Activated T-helper 1 cell treated with anti-CD3 and anti-CD28 coated beads, Interleukin-12 subunit alpha, Interleukin-12 subunit beta, Interleukin-2, Interleukin-4 antibody, amounts not matched to agents 30 ng/mL and 10 ng/mL and 1 ng/mL, durations not matched to agents 14 hours and 24 hours and 36 hours (primary cell): ENCODE results near the gene MICU2. TPM values are rescaled to one million over a fixed set of nuclear protein-coding genes. Genes with fewer than 3 reads are reported as not detected.
"Not testable (repeated sequence)": the region's sequence is repeated elsewhere in the genome, so short reads cannot be mapped to it uniquely, and the experiment has no call there.

Experiments used
- DNase-seq: peaks from one replicate; pipeline ENCODE4 v3.0.0; 2021; ENCODE audit warnings: low spot score
- H3K27ac Mint-ChIP-seq: one replicate; pipeline ENCODE4 v1.8.0; 2021; ENCODE audit warnings: mild to moderate bottlenecking, mixed read lengths
- H3K27me3 Mint-ChIP-seq: one replicate; pipeline ENCODE4 v1.8.0; 2022; ENCODE audit warnings: mild to moderate bottlenecking, moderate library complexity, mixed read lengths; ENCODE audit not compliant: insufficient read depth
- H3K36me3 Mint-ChIP-seq: one replicate; pipeline ENCODE4 v1.8.0; 2021; ENCODE audit warnings: low read depth, mixed read lengths
- H3K4me1 Mint-ChIP-seq: one replicate; pipeline ENCODE4 v1.8.0; 2021; ENCODE audit warnings: low read depth, mixed read lengths
- H3K4me3 Mint-ChIP-seq: one replicate; pipeline ENCODE4 v1.8.0; 2021; ENCODE audit warnings: mild to moderate bottlenecking, moderate library complexity, mixed read lengths
- H3K9me3 Mint-ChIP-seq: one replicate; pipeline ENCODE4 v1.8.0; 2021; ENCODE audit warnings: mixed read lengths
- intact Hi-C: fragments of 100-400 bp; cut with micrococcal nuclease; formaldehyde crosslinking; loops from one replicate; pipeline ENCODE4 v1.15.1; 2024
- total RNA-seq: library from RNA; stranded (reverse); gene quantifications from 2 replicates; pipeline ENCODE4 v1.2.3, GENCODE V29; 2022

Gene MICU2
- total RNA-seq, 1 donor from 2014 or later = 32.5 TPM

DNA sequence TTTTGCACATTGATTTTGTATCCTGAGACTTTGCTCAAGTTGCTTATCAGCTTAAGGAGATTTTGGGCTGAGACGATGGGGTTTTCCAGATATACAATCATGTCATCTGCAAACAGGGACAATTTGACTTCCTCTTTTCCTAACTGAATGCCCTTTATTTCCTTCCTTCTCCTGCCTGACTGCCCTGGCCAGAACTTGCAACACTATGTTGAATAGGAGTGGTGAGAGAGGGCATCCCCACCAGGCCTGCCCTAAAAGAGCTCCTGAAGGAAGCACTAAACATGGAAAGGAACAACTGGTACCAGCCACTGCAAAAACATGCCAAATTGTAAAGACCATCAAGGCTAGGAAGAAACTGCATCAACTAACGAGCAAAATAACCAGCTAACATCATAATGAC lies 50.7 kb downstream of the MICU2 start:
- H3K9me3 Mint-ChIP-seq, H3K27ac Mint-ChIP-seq, H3K27me3 Mint-ChIP-seq, intact Hi-C loops, DNase-seq, H3K4me1 Mint-ChIP-seq, H3K4me3 Mint-ChIP-seq: not testable (repeated sequence)
- H3K36me3 Mint-ChIP-seq = peaks cover 21% of the 10 kb centered on the region

DNA sequence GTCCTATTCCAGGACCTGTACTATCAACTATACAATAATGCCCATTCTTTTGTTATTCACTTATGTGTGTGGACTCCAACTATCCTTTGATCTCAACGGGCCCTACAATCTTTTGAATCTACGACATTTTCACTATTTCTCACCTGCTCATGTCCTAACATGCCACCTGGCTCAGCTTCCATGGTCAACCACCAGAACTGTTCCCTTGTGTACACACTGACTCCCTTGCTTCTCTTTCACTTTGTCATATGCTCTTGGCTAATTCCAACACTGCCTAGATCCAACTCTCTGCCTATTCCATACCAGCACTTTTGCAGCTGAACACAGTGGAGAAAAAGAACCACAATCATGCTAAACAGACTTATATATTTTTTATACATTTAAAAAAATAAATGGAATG lies 53.1 kb downstream of the MICU2 start:
- H3K4me3 Mint-ChIP-seq = no peak overlapping the region
- no peaks in the 10 kb centered on the region for H3K4me1 Mint-ChIP-seq
- peaks cover 17% of the 10 kb centered on the region for H3K36me3 Mint-ChIP-seq
- H3K27me3 Mint-ChIP-seq = no peaks in the 10 kb centered on the region
- no peak overlapping the region for H3K27ac Mint-ChIP-seq
- peaks cover 4% of the 10 kb centered on the region for H3K9me3 Mint-ChIP-seq
- intact Hi-C loops = no loop called here
- DNase-seq = no peak

DNA sequence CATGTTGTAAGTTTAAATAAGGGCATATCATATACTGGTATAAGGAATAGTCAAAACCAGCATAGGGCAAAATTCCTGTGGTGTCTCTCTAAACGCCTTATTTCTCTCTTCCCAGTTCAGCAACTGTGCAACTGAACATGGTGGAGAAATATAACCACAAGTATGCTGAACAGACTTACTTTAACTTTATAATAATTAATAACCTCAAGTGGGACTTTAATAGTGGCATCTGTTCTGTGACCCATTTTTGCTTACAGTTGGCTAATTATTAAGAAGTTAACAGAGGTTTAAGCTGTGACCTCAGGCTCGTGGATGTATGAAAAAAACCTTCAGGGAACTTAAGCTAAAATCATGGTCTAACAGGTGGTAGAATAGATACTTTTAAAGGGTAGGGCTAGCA lies 54.3 kb downstream of the MICU2 start:
- DNase-seq = no peak
- no peak overlapping the region for H3K27ac Mint-ChIP-seq
- H3K4me1 Mint-ChIP-seq = no peaks in the 10 kb centered on the region
- H3K4me3 Mint-ChIP-seq = no peak overlapping the region
- H3K9me3 Mint-ChIP-seq = peaks cover 4% of the 10 kb centered on the region
- H3K36me3 Mint-ChIP-seq = peaks cover 14% of the 10 kb centered on the region
- H3K27me3 Mint-ChIP-seq = no peaks in the 10 kb centered on the region
- intact Hi-C loops = no loop called here

DNA sequence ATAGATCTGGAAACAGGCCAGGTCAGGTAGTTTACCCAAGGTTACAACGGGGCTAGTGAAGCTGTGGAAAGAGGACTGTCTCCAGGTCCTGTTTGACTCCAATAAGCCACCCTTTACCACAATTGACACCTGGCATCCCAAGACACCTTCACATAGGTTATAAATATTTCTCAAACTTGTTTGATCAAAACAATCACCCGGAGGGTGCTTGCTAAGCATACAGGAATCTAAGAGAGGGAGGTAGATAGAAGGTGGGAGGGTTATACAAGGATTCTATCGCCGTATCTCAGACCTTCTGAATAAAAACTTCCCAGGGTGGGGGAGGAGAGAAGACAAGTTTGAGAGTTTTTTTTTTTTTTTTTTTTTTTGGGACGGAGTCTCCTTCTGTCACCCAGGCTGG lies 55.4 kb downstream of the MICU2 start:
- no peak for DNase-seq
- intact Hi-C loops = no loop called here
- H3K4me1 Mint-ChIP-seq = no peaks in the 10 kb centered on the region

DNA sequence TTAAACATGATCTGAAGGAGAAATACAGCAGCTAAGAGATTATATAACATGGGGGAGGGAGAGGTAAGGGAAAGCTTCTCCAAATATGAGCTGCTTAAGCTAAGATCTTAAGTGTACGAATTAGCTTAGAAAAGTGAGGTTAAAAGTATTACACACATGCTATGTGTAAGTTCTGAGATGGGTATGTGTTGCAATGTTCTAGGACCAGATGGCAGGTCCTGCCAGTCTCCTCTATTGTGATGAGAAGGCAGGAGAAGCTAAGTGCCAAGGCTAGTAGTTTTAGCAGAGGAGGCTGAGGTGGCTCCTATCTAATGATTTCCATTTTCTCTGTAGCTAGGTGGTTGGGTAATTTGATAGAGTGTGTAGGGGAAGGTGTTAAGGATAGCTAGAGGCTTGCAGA lies 57.6 kb downstream of the MICU2 start:
- DNase-seq = no peak
- Mint-ChIP-seq H3K9me3 (no peaks in the 10 kb centered on the region), H3K4me3 (no peak overlapping the region), H3K27ac (no peak overlapping the region), H3K27me3 (no peaks in the 10 kb centered on the region), H3K4me1 (no peaks in the 10 kb centered on the region), H3K36me3 (peaks cover 3% of the 10 kb centered on the region)
- intact Hi-C loops = no loop called here

More for the DNA sequence above, 55.4 kb downstream of the MICU2 start:
- Mint-ChIP-seq H3K4me3 (no peak overlapping the region), H3K27ac (no peak overlapping the region), H3K9me3 (peaks cover 4% of the 10 kb centered on the region), H3K27me3 (no peaks in the 10 kb centered on the region), H3K36me3 (peaks cover 13% of the 10 kb centered on the region)

DNA sequence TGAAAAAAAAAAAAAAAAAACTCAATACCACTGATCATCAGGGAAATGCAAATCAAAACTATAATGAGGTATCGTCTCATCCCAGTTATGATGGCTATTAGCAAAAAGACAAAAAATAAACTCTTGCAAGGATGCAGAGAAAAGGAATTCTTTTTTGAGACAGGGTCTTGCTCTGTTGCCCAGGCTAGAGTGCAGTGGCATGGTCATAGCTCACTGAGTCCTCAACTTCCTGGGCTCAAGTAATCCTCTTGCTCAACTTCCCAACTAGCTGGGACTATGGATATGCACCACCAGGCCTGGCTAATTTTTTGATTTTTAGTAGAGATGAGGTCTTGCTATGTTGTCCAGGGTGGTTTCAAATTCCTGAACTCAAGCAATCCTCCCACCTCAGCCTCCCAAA lies 59.5 kb downstream of the MICU2 start:
- H3K4me1 Mint-ChIP-seq = no peaks in the 10 kb centered on the region
- no peaks in the 10 kb centered on the region for H3K27me3 Mint-ChIP-seq
- no peak overlapping the region for H3K4me3 Mint-ChIP-seq
- no peaks in the 10 kb centered on the region for H3K9me3 Mint-ChIP-seq
- intact Hi-C loops = no loop called here
- H3K36me3 Mint-ChIP-seq = peaks cover 3% of the 10 kb centered on the region
- no peak overlapping the region for H3K27ac Mint-ChIP-seq
- DNase-seq = no peak

DNA sequence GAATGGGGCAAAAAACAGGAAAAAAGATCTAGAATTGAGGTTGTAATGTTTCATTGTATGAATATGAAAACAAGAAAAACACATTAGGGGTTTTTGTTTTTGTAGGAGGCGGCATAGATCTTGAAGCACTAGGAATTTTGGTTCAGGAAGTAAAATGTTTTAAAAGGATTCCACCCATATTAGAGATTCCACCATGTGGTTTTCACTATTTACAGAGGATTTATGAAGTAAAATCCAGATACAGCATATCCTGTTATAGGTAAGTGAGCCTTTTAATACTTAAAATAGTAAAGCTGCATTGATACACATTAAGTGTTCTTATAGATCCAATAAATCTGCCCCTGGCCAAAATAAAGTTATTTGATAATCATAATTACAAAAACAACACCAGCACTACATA lies 61.4 kb downstream of the MICU2 start:
- H3K4me1 Mint-ChIP-seq = no peaks in the 10 kb centered on the region

DNA sequence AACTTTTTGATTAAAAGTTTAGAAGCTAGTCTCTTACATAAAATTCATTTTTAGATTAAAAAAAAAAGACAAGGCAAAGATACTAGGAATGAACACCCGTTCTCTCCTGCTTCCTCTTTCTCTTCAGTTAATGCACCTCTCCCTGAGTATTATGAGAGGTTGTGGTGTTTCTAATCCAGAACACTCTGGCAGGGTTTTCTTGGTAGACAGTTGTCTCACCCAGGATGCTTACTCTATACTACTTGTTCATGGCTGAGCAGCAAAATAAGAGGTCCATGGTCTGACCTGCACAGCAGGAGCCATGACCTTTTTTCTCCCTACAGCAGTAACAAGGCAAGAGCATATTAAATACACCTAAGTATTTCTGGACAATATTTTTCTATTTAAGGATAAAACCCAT lies 62.0 kb downstream of the MICU2 start:
- intact Hi-C loops = no loop called here
- Mint-ChIP-seq H3K4me3 (no peak overlapping the region), H3K27ac (no peak overlapping the region), H3K27me3 (no peaks in the 10 kb centered on the region), H3K36me3 (peaks cover 9% of the 10 kb centered on the region), H3K4me1 (no peaks in the 10 kb centered on the region), H3K9me3 (no peaks in the 10 kb centered on the region)
- DNase-seq = no peak

More for the DNA sequence above, 61.4 kb downstream of the MICU2 start:
- Mint-ChIP-seq H3K27ac (no peak overlapping the region), H3K36me3 (peaks cover 6% of the 10 kb centered on the region), H3K27me3 (no peaks in the 10 kb centered on the region), H3K9me3 (no peaks in the 10 kb centered on the region), H3K4me3 (no peak overlapping the region)
- DNase-seq = no peak
- intact Hi-C loops = no loop called here

DNA sequence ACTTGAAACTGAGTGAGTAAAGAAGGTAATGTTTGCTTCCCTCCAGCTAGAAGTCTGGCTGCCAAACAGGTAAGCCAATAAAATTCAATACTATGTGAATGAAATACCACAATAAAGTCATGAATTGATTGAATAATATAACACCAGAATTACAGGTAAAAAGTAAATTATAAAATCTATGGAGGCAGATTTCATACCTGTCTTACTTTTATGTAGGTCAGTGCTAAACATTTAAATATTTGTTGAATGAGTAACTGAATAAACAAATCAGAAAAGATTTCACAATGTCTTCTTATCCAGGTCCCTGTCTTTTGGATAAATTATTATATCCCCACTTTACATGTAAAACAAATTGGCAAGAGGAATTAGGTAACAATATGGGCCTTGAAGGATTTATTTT lies 62.7 kb downstream of the MICU2 start:
- H3K4me1 Mint-ChIP-seq = no peaks in the 10 kb centered on the region
- no peak overlapping the region for H3K4me3 Mint-ChIP-seq
- H3K9me3 Mint-ChIP-seq = no peaks in the 10 kb centered on the region
- peaks cover 11% of the 10 kb centered on the region for H3K36me3 Mint-ChIP-seq
- H3K27me3 Mint-ChIP-seq = no peaks in the 10 kb centered on the region
- no peak for DNase-seq
- no peak overlapping the region for H3K27ac Mint-ChIP-seq
- intact Hi-C loops = no loop called here

DNA sequence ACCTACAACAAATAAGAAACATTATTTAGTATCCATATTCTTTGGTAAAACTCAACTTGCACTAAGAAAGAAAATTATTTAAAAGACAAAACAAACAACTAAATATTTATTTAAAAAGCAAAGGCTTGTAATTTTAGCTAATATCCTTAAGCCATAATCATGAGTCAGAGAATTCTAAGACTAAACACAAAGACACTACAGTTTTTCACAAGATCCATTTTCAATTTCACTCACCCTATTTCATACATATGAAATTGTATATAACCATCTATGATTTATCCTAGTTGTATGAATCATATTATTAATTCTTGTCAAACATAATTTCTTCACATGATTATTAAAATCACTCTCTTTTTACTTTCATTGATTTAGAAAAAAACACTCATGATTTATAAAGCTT lies 64.3 kb downstream of the MICU2 start:
- no peak for DNase-seq
- Mint-ChIP-seq H3K4me3 (no peak overlapping the region), H3K27me3 (no peaks in the 10 kb centered on the region), H3K9me3 (no peaks in the 10 kb centered on the region), H3K4me1 (no peaks in the 10 kb centered on the region), H3K27ac (no peak overlapping the region), H3K36me3 (peaks cover 11% of the 10 kb centered on the region)
- intact Hi-C loops = no loop called here

DNA sequence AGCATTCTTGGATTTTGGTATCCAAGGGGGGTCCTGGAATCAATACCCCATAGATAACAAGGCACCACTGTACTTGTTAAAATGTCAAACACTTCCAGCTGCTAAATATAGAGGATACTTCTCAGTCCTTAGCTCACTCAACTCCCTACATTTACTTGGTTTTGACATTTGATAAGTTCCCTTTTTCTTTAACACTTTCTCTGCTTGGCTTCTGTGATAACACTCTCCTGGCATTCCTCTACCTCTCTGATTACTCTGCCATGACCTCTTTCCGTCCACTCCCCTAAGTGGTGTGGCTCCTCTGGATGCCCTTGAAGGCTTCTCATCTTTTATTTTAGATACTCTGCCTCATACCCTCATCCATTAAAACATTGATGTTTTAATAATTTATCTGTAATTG lies 65.2 kb downstream of the MICU2 start:
- intact Hi-C loops = no loop called here
- Mint-ChIP-seq H3K4me1 (no peaks in the 10 kb centered on the region), H3K27me3 (no peaks in the 10 kb centered on the region), H3K27ac (no peak overlapping the region), H3K36me3 (peaks cover 9% of the 10 kb centered on the region), H3K4me3 (no peak overlapping the region), H3K9me3 (no peaks in the 10 kb centered on the region)
- no peak for DNase-seq

DNA sequence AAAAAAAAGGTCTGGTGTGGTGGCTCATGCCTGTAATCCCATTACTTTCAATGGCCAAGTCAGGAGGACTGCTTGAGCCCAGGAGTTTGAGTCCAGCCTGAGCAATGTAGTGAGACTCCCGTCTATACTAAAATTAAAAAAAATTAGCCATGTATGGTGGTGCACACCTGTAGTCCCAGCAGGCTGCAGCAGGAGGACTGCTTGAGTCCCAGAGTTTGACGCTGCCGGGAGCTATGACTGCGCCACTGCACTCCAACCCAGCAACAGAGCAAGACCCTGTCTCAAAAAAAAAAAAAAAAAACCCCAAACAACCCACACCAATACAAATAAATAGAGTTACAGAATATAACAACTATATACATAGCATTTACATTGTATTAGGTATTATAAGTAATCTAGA lies 65.7 kb downstream of the MICU2 start:
- no peak overlapping the region for H3K27ac Mint-ChIP-seq
- DNase-seq = no peak

DNA sequence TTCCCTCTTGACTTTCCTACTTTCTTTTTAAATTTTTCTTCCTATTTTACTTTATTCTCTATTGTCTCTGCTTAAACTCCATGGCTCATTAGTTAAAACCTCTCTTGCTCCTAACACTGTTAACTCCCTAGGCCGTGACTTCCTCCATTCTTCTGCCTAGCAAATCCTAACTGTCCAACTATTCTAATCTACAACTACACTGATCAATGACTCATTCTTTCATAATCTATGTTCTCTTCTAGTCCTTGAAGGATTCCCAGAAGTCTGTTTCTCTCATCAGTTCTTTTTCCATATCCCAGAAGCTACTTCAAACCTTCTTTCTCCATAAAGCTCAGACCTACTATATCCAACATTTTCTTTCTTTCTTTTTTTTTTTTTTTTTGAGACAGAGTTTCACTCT lies 66.9 kb downstream of the MICU2 start:
- no peaks in the 10 kb centered on the region for H3K9me3 Mint-ChIP-seq
- no peak overlapping the region for H3K4me3 Mint-ChIP-seq
- intact Hi-C loops = no loop called here
- no peak for DNase-seq
- peaks cover 9% of the 10 kb centered on the region for H3K36me3 Mint-ChIP-seq
- no peaks in the 10 kb centered on the region for H3K4me1 Mint-ChIP-seq
- no peak overlapping the region for H3K27ac Mint-ChIP-seq
- no peaks in the 10 kb centered on the region for H3K27me3 Mint-ChIP-seq

More for the DNA sequence above, 65.7 kb downstream of the MICU2 start:
- Mint-ChIP-seq H3K4me3 (no peak overlapping the region), H3K27me3 (no peaks in the 10 kb centered on the region), H3K4me1 (no peaks in the 10 kb centered on the region), H3K9me3 (no peaks in the 10 kb centered on the region), H3K36me3 (peaks cover 9% of the 10 kb centered on the region)
- intact Hi-C loops = no loop called here

DNA sequence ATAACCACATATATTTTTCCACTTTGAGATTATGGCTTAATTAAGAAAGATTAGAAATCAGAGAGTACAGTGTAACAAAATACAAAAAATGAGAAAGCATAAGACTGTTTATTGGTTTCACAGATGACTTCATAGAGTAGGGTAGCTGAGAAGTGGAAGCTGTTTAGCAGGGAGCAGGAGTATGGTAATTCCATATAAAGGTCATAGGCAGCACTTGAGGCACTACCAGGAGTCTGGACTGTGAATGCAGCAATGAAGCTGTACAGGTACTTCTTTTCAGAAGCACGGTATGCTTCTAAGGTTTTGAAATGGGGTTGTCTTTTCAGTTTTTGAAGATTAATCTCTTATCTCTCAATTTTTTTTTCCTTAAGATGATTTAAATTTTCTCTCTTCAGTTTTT lies 69.2 kb downstream of the MICU2 start:
- no peaks in the 10 kb centered on the region for H3K4me1 Mint-ChIP-seq
- no peaks in the 10 kb centered on the region for H3K27me3 Mint-ChIP-seq
- intact Hi-C loops = no loop called here
- no peak for DNase-seq
- no peaks in the 10 kb centered on the region for H3K9me3 Mint-ChIP-seq
- peaks cover 9% of the 10 kb centered on the region for H3K36me3 Mint-ChIP-seq
- no peak overlapping the region for H3K27ac Mint-ChIP-seq
- H3K4me3 Mint-ChIP-seq = no peak overlapping the region
